GM21717 (cell line): ENCODE measurements around the gene MAP4K5.

Source experiments
- ATAC-seq: cut with Tn5 transposase; IDR thresholded peaks from one replicate; pipeline ENCODE4 v1.9.1; 2021; ENCODE audit warnings: mild to moderate bottlenecking, moderate library complexity; ENCODE audit not compliant: unreplicated experiment

The MAP4K5 gene

DNA sequence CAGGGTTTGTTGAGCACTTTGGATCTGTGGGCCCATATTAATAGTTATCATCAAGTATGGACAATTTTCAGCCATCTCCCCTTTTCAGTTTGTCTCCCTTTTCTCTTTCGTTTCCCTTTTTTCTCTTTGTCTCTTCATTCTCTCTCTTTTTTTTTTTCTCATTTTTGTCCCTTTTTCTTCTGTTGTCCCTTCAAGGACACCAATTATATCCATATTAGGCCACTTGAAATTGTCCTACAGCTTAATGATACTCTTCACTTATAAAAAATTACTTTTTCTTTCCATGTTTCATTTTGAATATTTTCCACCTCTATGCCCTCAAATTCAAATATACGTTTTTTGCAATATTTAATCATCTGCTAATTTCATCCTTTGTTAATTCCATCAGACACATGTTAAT, 53.3 kb downstream of the MAP4K5 start:
- ATAC-seq: no peak

DNA sequence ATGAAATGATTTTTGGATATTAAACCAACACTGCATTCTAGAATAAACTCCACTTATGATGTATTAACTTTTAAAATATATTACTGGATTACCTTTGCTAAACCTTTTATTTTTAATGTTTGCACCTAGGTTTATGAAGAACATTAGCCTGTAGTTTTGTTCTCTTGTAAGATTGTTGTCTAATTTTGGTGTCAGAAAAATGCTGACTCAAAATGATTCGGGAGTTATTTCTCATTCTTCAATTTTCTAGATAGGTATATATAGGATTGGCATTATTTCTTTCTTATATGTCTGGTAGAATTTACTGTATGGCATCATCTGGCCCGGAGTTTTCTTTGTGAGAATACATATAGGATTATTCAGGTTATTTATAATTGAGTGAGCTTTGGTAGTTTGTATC, 54.6 kb downstream of the MAP4K5 start:
- no peak for ATAC-seq

DNA sequence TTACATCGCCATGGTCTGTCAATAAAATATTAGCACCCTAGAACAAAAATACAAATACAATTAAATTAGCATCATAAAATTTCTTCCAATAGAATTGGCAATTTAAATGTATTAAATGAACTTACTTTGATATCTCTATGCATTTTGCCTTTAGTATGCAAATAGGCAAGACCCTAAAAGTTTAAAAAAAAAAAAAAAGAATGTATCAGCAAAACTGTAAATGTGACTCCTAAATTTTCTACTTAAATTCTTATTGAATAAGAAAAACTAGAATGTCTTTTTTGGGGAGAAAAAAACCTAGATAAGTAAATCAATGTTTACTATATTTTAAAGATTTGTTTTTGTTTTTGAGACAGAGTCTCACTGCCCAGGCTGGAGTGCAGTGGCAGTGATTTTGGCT, 56.2 kb downstream of the MAP4K5 start:
- ATAC-seq: no peak

DNA sequence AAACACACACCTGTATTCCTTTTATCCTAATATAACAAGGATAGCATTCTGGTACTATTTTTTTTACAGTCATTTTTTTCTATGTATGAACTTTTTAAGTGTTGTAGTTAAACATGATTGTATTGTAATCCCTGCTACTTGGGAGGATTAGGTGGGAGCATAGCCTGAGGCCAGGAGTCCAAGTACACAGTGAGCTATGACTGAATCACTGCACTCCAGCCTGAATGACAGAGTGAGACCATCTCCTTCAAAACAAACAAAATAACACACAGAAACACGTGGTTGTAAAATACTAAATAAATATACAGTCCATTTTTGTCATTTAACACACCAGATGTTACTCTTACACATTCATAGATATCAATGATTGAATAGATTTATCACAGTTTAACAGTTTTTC, 56.9 kb downstream of the MAP4K5 start:
- no peak for ATAC-seq

DNA sequence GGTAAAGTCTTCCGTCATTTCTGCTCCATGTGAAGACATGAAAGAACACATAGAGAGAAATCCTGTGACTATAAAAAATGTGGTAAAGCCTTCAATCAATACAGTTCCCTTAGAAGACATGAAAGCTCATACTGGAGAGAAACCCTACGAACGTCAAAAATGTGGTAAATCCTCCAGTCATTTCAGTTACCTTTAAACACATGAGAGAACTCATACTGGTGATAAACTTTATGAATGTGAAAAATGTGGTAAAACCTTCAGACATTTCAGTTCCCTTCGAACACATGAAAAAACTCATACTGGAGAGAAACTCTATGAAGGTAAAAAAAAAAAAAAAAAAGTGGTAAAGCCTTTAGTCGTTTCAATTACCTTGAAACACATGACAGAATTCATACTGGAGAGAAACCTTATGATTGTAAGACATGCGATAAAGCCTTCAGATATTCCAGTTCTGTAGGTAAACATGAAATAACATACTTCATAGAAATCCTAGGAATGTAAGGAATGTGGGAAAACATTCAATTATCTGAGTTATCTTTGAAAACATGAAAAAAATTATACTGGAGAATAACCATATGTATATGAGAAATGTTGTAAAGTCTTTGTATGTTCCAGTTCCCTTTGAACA, 60.4 kb downstream of the MAP4K5 start:
- ATAC-seq: no peak

DNA sequence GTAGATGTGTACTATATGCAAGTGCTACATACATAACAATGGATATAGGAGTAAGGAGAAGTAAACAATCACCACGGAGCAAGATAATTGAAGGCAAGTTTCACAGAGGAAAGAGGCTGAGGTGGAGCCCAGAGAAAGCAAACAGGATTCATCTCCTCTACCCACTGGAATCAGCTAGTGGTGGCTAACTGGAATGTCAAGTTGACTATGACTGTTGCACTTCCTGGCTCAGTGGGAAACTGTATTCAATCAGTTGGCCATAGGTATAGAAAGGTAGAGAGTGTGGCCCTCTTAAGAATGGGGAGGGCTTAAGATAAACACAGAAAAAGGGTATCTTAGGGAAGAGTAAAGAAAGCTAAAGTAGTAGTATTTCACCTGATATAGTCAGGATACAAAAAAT, 62.4 kb downstream of the MAP4K5 start:
- no peak for ATAC-seq

DNA sequence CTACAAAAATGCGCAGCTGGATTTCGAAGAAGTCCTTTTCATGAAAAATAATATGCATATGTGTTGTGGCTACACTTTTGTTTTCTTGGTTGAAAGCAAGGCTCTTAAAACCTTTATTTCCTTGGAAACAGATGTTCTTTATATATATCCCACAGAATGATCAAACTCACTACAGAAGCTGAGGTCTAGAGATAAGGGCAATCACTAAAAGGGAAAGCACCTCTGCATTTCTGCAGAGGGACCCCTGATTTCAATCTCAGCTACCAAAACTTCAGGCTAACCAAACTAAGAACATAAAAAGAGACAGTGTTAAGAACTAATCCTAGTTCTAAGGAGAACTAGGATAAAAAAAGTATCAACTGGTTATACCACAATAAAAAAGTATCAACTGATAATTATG, 70.3 kb downstream of the MAP4K5 start:
- ATAC-seq: no peak

DNA sequence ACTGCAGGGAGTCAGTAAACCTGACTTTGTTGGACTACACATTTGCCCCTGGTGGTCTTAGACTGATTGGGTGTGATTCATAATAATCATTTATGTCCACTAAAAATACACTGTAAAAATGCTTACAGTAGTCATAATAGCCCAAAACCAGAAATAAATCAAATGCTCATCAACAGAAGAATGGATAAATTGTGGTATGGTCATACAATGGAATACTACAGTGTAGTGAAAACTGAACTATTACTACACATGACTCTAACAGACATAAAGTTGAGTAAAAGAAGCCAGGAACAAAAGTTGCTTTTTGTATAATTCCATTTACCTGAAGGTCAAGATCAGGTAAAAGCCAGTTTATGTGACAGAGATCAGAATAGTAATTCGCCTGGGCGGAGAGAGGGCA, 78.5 kb downstream of the MAP4K5 start:
- no peak for ATAC-seq

DNA sequence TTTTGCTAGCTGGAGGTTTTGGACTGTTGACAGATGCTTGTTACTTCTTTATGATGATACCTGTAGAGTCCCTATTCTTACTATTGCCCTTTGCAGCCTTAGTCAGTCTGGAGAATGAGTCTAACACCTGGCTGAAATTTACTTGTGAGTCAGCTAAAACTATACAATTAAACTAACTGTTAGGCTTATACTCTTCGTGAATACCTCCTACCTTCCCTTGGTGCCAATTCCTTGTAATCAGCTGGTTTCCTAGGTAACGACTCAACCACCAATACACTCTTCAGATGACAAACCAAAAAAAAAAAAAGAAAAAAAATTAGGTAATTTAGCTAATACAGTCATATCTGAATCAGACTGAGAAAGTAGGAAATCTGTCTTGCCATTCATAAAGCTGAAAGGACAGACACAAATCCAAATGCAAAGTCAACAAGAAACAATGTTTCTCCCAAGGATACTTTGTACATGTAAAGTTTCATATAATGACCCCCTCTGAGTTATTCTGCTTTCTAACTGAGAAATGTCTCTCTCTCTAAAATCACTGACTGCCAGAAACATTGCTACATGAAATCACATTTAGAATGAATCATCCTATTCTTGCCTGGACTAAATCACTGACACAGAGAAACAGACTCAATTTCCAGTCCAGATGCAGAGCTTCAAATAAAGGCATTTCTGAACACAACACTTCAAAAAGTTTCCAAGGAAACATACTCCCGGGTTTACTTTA, 79.2 kb downstream of the MAP4K5 start:
- no peak for ATAC-seq

DNA sequence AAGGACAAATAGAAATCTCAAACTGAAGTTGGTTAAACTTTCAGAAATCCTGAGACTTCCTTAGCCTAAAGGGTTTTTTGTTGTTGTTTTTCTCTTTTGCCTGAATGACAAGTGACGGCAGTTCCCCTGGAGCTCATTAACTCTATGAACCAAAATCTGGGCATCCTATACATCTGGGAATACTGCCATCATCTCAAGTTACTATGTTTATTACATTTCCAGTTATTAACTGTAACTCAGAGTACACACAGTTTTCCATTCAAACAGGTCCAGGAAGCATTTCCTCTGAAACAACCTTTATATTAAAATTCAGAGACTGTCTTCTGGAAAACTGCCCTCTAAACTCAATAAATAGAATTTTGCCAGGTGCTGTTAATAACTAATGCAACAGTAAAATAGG, 80.1 kb downstream of the MAP4K5 start:
- ATAC-seq: no peak

DNA sequence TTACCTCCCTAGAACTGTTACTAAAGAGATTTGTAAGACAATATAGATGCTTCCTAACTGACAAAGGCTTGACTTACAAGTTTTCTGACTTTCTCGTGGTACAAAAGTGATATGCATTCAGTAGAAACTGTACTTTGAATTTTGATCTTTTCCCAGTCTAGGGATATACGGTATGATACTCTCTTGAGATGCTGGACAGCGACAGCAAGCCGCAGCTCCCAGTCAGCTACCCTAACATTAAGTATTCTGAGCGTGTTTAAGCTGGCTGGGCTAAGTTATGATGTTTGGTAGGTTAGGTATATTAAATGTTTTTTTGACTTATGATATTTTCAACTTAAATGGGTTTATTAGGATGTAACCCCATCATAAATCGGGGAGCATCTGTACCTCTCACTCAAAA, 80.5 kb downstream of the MAP4K5 start:
- ATAC-seq: no peak

DNA sequence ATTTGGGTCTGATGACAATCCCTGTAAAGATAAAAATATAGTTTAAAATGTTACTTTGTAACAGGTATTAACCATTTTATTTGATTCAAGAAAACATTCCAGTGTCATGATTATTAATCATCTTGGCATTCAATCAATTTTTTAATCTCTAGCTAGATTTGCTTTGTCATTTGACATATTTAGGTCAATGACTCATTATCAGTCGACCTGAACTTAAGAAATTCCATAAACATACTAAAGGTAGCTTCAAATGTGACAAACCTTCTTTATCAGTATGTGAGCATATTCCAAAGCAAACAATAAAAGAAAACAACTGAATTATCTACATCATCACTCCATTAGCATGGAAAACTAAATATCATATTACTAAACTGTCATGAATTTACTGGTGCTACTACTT, 84.9 kb downstream of the MAP4K5 start:
- ATAC-seq: no peak

DNA sequence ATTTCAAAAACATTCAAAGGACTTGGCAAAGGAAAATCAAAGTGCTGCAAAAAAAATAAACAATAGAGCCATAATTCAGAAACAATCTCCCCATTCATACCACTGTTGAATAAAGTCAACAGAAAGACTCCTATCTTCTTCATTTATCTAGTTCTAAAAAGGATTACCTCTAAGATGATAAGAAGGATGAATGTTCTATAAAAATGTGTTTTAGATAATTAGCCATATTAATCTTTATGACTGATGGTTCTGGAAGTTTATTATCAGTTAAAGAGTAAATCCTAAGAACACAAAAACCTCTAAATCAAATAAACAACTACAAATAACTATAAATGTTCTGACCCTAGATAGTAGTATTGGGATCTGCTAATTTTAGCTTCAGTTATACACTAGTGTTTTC, 97.8 kb downstream of the MAP4K5 start:
- no peak for ATAC-seq

DNA sequence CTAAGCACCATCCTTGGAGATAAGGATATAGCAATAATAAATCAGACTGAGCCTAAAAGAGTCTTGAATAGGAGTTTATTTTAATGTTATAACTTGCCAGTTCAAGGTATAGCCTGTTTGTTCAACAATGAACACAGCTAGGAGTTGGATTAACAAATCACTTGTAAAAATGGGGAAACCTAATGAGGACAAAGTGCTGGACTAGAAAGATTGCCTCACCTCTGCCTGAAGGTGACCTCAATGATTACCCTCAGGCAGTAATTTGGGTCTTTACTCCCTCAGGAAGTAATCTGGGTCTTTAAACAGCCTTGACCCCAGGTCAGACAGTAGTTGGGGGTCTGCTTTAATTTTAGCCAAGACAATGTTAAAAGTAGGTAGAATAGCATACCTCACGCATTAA, 100.2 kb downstream of the MAP4K5 start:
- no peak for ATAC-seq

DNA sequence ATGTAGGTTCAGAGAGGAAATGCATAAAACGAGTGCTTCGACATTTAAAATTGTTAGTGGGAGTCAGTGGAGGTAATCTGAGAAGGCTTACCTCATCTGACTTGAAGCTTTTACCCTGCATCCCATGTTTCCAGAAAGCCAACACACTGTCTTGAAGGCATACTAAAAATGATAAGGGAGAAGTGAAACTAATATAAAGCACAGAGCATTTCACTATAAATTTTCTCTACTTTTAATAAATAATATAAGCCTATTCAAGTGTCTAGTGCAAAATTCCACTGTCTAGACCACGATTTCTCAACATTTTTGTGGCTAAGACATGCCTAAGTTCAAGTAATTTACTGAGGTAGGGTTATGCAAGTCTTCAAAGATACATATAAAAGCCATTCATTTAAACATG, 106.6 kb downstream of the MAP4K5 start:
- no peak for ATAC-seq

DNA sequence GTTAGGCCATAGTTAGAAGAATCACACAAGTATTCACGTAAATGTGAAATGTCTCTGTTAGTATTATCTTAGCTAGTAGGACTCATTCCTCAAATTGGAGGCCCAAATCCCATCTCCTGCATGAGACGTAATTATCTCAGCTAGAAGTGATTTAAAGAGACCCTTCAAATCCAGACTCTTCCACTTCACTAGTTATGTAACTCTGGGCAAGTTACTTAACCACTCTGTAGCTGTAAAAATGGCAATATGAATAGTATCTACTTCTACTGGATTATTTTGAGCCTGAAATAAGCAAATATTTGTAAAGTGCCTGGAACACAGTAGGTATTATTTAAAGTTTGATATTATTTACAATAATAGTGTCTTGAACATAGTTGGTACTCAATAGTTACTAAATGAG, 107.3 kb downstream of the MAP4K5 start:
- no peak for ATAC-seq

DNA sequence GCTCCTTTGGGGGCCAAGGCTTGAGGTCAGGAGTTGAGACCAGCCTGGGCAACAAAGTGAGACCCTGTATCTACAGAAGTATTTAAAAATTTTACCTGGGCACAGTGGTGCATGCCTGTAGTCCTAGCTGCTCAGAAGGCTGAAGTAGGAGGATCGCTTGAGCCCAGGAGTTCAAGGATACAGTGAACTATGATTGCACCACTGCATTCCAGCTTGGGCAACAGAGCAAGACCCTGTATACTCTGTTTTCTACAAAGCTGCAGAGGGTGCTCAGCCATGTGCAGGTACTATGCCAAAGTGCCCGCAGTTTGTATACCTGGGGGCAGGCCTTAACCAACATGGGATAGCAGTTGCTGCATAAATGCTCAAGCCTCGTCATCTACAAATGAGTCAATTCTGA, 108.8 kb downstream of the MAP4K5 start:
- no peak for ATAC-seq

DNA sequence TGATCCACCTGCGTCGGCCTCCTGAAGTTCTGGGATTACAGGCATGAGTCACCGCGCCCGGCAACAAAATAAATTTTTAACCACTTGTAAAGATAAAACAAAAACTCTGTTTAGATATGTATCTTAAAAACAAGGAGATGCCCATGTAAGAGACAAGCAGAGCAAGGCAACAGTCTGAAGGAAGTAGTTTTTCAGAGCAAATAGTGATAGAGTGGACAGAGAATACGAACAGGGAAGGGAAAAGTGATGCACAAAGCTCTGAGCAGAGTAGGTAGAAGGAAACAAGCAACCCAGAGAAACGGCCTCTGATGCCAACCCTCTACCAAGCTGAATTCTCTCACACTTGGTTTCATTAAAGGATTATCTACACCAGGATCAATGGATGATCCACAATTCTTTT, 110.9 kb downstream of the MAP4K5 start:
- ATAC-seq: no peak

DNA sequence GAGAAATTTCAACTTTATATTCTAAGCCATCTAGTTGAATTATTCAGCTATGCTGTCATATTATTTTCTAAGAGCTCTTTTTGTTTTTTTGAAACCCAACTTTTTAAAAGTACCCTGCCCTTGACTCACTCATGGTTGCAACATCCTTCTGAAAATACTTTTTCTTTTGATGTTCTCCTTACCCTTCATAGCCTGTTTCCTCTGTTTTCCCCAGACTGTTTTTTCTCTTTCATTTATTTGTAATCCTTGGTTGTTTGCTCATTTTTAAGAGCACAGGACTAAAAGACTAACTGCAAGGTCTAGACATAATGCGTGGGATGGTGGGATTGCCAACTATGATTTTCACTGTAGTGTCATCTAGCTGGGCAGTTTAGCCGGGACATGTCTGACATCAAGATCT, 114.5 kb downstream of the MAP4K5 start:
- no peak for ATAC-seq

DNA sequence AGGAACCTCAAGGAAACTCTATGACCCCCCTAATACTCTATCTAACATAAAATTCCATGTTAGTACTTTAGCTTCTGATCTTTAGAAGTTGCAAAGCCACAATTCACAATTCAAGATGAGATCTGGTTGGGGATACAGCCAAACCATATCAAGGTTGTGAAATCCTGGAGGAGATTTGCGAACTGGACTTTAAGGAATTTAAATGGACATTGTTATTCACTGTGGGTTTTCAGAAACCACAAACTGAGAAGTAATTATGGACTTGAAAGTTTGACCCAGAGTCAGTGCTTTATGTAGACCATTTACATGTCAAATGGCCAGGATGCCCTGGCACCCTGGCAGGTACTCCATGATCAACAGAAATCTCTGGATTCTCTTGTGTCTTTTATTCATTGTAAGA, 121.4 kb downstream of the MAP4K5 start:
- no peak for ATAC-seq

DNA sequence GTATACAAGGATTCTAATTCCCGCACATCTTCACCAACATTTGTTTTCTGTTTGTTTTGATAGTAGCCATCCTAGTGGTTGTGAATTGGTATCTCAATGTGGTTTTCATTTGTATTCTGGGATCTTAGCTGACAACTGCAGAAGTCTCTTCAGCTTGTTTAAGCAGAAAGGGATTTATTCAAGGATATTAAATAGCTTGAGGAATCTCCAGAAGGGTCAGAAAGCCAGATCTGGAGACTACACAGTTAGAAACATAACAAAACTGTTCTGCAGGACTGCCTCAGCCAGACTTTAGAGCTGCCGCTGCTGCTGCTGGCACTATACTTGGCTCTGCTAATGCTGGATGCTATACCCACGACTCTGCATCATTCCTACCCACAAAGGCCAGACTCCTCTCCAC, 122.3 kb downstream of the MAP4K5 start:
- no peak for ATAC-seq

DNA sequence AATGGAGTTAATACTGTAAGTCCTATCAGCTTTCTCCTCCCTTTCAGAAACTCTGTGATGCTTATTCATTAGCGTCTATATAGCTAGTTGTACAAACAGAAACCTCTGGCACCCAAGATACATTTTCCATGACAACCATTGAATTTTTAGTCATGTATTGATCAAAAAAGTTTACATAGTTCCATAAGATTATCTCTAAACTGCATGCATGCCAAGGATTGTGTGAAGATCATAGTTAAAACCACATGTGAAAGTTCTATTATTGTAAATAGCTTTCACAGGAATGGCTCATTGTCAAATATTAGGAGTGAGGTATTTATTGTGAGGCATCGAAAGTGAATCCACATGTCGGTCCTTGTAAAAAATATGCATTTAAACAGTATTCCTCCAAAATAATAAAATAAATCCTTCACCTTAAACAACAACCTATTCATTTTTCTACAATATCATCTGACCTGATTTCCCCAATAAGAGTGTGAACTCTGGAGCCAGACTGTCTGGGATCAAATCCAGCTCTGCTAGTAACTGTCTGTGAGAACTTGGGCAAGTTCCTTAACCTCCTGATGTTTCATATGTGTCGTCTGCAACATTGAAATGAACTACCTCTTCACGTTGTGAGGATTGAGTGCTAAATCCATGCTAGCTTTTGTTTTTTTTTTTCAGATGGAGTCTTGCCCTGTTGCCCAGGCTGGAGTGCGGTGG, 125.1 kb downstream of the MAP4K5 start:
- ATAC-seq: no peak
